GM18508 (cell line): Measurements from ENCODE around the gene COPB1.
"Not testable (repeated sequence)": the region's sequence is repeated elsewhere in the genome, so short reads cannot be mapped to it uniquely, and the experiment has no call there.

Experiments
- ATAC-seq: cut with Tn5 transposase; IDR thresholded peaks from one replicate; pipeline ENCODE4 v1.9.1; 2021; ENCODE audit warnings: moderate number of reproducible peaks; ENCODE audit not compliant: insufficient read depth, unreplicated experiment

COPB1 gene

GRCh38 chr11:14499560-14500180 is at the start of gene COPB1:
COPB1 (minus strand) TSS chr11:14499811; CDS start chr11:14498928, 883 bp downstream.
- peak; percentile 49 for ATAC-seq

- ATAC-seq = no peak
Measured at GRCh38 chr11:14547440-14547839, 47.8 kb upstream of the COPB1 start.

- no peak for ATAC-seq
Measured at GRCh38 chr11:14546672-14547071, 47.1 kb upstream of the COPB1 start.

GRCh38 chr11:14544611-14545010 is 45.0 kb upstream of the COPB1 start:
- peak; percentile 82 for ATAC-seq

GRCh38 chr11:14543260-14543659 is 43.6 kb upstream of the COPB1 start:
- no peak for ATAC-seq

DNA sequence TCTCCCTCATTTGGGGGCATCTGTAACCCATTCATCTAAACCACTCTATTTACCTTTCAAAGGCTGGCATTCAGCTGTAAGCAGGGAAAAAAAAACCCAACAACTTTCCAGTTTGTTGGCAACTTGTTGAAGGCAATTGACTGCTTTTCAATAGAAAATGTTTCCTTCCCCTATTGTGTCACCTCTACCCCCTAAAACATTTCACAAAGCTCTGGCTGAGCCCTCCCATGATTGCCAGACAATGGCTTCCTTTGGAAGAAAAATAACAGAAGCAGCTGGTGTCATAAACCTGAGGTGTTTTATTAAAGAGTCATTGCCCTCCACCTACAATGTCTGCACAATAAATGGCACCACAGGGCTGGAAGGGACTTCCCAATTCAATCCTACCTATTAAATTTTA is 42.7 kb upstream of the COPB1 start:
- ATAC-seq = no peak

GRCh38 chr11:14541192-14541947 is 41.8 kb upstream of the COPB1 start:
- ATAC-seq = no peak

- no peak for ATAC-seq
Measured at GRCh38 chr11:14539982-14540421, 40.4 kb upstream of the COPB1 start.

GRCh38 chr11:14538926-14539554 is 39.4 kb upstream of the COPB1 start:
- no peak for ATAC-seq

DNA sequence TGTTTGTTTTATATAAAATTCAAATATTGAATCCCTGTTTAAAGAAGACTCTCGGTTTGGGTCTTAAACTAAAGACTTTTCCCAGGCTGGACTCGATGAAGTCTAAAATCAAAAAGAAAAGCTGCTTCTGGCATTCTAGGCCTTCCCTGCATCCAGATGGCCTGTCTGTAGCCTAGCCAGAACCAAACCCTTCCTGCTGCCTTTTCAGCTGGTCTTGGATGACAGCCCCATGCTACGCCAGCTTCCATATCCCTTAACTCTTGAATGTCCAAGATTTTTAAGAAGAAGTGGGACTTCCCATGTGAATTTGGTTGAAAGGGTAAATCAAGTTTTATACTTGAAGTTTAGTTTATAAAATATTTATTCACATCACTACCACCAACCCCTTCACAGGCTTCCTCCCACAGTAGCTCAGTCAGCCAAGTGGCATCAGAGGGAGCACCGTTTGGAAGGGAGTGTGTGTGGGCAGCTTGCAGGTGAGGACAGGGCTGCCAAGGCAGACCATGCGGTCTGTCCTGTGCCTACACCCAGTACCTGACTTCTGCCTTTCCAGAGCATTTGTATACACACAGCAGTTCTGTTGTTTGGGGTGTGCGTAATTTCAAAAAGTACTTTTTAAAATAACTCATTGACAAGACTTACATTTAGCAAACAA is 38.8 kb upstream of the COPB1 start:
- no peak for ATAC-seq

DNA sequence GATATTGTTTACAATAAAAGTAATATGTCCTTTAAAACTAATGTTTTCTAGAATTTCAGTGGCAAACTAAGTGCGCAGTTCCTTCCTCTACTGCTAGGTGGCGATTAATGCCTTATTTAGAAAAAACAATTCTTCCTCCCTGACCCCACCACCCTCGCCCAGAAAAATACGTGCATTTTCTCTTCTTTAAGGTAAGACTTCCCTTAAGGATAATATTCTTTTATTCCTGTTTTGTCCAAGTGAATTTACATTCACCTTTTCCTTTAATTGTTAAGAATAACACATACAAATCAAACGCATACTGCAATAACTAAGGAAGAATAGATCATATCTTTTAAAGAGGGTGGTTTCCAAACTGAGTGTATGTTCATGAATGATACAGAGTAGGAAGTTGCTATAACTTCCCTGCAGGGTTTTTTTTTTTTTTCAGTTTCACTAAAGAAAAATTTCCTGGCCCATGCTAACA is 37.6 kb upstream of the COPB1 start:
- ATAC-seq = peak; percentile 49

- not testable (repeated sequence) for ATAC-seq
Measured at GRCh38 chr11:14535166-14535565, 35.6 kb upstream of the COPB1 start.

DNA sequence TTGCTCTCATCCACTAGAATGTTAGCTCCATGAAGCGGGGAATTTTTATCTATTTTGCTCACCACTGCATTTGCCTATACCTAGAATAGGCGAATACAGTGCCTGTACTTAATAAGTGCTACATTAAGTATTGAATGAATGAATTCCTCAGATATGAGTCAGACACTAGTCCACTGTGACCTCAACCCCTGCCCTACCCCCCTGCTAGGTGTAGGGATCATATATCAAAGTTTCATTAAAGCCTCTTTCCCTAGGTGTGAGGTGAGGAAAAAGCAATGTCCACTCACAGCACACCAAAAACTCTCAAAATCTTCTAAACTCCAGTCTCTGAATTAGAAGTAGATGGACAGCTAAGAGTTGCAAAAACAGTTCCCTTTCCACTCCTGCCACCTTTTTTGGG is 30.3 kb upstream of the COPB1 start:
- no peak for ATAC-seq

- ATAC-seq = no peak
Measured at GRCh38 chr11:14529321-14529720, 29.7 kb upstream of the COPB1 start.

- no peak for ATAC-seq
Measured at GRCh38 chr11:14522801-14523200, 23.2 kb upstream of the COPB1 start.

DNA sequence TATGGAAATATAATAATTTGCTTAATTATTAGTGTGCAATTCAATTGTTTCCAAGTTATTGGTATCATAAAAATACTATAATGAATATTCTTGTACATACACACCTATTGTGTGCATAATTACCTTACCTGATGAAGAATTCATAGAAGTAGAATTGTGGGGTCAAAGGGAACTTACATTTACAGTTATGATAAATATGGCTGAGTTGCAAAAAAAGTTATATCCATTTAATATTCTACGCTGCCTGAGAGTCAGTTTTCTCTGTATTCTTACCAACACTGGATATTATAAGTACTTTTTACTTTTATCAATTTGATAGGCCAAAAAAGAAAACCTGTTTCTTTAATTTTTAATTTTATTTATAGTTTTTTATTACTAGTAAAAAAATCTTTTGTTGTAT is 22.6 kb upstream of the COPB1 start:
- ATAC-seq = no peak

DNA sequence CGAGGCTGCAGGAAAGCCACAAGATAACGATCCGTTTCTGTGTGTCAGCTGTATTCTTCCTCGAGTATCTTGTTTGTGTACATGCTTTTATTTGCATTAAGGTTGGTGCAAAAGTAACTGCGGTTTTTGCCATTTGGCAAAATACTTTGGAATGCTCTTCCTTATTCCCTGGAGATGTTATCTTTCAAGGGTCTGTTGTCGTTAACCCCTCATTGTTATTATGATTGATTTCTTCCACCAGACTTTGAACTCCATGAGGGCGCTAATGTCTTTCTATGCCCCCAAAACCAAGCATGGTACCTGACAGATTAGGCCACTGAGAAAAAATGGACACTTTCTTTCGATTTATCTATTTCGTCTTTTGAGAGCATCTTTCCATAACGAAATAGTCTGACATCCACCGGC is 21.1 kb upstream of the COPB1 start:
- ATAC-seq = no peak

DNA sequence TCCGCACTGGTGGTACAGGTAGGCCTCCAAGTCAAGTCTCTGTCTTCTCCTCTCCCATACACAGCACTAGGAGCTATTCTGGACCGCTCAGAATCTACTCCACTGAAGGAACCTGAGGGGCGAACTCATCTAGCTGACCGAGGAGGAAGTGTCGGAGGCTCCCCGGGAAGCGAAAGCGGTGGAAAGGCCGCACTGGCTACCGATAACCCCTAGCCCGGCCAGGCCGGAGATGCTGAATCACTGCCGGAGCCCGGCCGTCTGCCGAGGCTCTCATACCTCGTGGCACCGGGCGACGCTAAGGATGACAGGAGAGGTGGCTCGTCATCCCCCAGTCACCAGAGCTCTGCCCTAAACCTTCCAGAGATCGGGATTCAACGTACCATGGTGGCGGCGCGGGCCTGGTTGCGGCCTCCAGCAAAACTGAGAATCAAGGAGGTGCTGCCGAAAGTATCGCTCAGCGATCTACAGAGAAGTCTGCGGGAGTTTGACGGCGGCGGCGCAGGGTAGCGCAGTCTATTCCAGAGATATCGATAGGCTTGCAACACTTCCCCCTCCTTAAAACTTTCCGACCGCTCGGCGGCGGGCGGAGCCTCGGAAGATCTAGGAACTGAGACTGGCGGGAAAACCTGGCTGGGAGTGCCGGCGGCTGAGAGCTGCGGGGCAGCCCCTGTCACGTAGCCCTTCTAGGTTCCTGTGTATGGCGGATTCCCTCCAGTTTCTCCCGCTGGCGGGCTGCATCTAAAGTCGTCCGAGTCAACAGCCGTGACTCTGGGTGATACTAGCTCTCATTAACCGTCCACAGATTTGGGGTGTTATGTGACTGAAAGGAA is 20.5 kb upstream of the COPB1 start, which contains the start of gene PSMA1:
Gene PSMA1, minus strand, starts transcription at position 470 of the 830 bp plus-strand sequence. Its CDS starts 87 bp downstream, at position 383.
- ATAC-seq = peak; percentile 82

DNA sequence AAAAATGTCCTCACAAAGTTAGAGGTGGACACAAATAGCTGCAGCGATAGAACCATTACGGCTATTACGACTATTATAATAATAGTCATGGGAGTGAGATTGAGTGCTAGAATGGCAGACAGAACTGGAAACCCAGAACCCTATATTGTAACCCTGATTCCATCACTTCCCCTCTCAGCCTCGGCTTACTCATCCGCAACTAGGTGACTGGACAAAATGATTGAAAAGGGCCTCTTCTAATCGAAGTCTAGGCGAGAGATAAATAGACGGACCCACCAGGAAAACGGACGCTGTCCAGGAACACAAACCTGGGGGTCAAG is 19.9 kb upstream of the COPB1 start:
- no peak for ATAC-seq

DNA sequence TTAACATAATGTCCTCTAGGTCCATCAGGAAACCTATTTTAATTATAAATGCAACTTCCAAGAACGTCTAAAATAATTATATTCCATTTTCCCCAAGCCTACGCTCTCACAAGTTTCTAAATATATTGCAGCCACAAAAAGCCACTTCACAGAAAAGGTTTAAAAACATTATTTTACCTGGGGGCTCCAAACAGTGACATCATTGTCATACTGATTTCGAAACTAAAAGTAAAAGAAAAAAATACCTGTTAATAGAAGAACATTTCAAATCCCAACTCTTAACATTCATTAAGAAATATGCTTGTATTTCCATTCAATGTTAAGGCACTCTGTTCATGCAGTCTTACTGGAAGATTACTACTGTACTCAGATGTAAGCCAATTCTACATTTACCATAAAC is 19.2 kb upstream of the COPB1 start:
- ATAC-seq = no peak
